Naive B cell (primary cell): ENCODE data around the gene CCDC13. TPM values are rescaled to one million over a fixed set of nuclear protein-coding genes. Genes with fewer than 3 reads are reported as not detected.

Experiments used
- ATAC-seq, 2 donors: fragments of 150-1000 bp; cut with Tn5 transposase; 2 replicates each; pipeline ENCODE4 v1.10.0; 2021; ENCODE audit warnings: low read depth in 2 of 2, mild to moderate bottlenecking in 2 of 2, moderate library complexity in 2 of 2
- DNase-seq: peaks from one replicate; pipeline ENCODE4 v3.0.0; 2022
- H3K27ac Mint-ChIP-seq, 6 donors: one replicate each; pipeline ENCODE4 v1.8.0; 2020 to 2022; ENCODE audit warnings: mild to moderate bottlenecking in 6 of 6, mixed read lengths in 6 of 6, moderate library complexity in 5 of 6, inconsistent platforms in 2 of 6
- H3K27me3 Mint-ChIP-seq, 3 donors: one replicate each; pipeline ENCODE4 v1.8.0; 2021 to 2022; ENCODE audit warnings: mixed read lengths in 3 of 3, mild to moderate bottlenecking in 1 of 3
- H3K36me3 Mint-ChIP-seq, 2 donors: one replicate each; pipeline ENCODE4 v1.8.0; 2020 to 2022; ENCODE audit warnings: mixed read lengths in 2 of 2, inconsistent platforms in 1 of 2, mild to moderate bottlenecking in 1 of 2
- H3K4me1 Mint-ChIP-seq, 3 donors: one replicate each; pipeline ENCODE4 v1.8.0; 2020 to 2022; ENCODE audit warnings: mixed read lengths in 3 of 3, inconsistent platforms in 1 of 3, mild to moderate bottlenecking in 1 of 3, moderate library complexity in 1 of 3
- H3K4me3 Mint-ChIP-seq, 8 donors: one replicate each; pipeline ENCODE4 v1.8.0; 2020 to 2022; ENCODE audit warnings: mild to moderate bottlenecking in 8 of 8, mixed read lengths in 8 of 8, moderate library complexity in 8 of 8, inconsistent platforms in 2 of 8
- H3K9me3 Mint-ChIP-seq, 7 donors: one replicate each; pipeline ENCODE4 v1.8.0; 2020 to 2022; ENCODE audit warnings: mixed read lengths in 7 of 7, mild to moderate bottlenecking in 5 of 7, inconsistent platforms in 2 of 7, moderate library complexity in 1 of 7
- polyA plus RNA-seq, 6 donors: library from polyadenylated mRNA; unstranded; fragments of 300-500 nt; fragmentation: Illumina TruSeq; gene quantifications; one replicate each; pipeline ENCODE4 v1.2.3, GENCODE V29; 2021; ENCODE audit warnings: low read depth in 6 of 6

The CCDC13 gene
- polyA plus RNA-seq, 6 donors from 2014 or later: 0.39 to 1.2 (median 0.56) TPM; not detected in 1

GRCh38 chr3:42732829-42733459, 40.1 kb downstream of the CCDC13 start:
- H3K4me1 Mint-ChIP-seq: no peaks in the 10 kb centered on the region
- peaks cover 4 to 5% (median 5%) of the 10 kb centered on the region in 3 donors for H3K27me3 Mint-ChIP-seq
- DNase-seq (no peak), ATAC-seq (no peak)
- H3K4me3 Mint-ChIP-seq: no peak overlapping the region
- H3K36me3 Mint-ChIP-seq: no peaks in the 10 kb centered on the region
- no peaks in the 10 kb centered on the region for H3K9me3 Mint-ChIP-seq
- H3K27ac Mint-ChIP-seq: peak overlapping the region in 1 of 6 donors; percentile 75

- DNase-seq (no peak), ATAC-seq (no peak)
- no peaks in the 10 kb centered on the region for H3K36me3 Mint-ChIP-seq
Measured at GRCh38 chr3:42732196-42732828, 40.7 kb downstream of the CCDC13 start.

GRCh38 chr3:42731476-42732195, 41.4 kb downstream of the CCDC13 start:
- no peak for DNase-seq
- no peak for ATAC-seq
- Mint-ChIP-seq H3K27ac (no peak overlapping the region), H3K27me3 (peaks cover 5 to 9% (median 5%) of the 10 kb centered on the region in 3 donors), H3K4me1 (no peaks in the 10 kb centered on the region), H3K4me3 (no peak overlapping the region), H3K36me3 (no peaks in the 10 kb centered on the region), H3K9me3 (no peaks in the 10 kb centered on the region)

More at GRCh38 chr3:42732196-42732828, 40.7 kb downstream of the CCDC13 start:
- H3K4me1 Mint-ChIP-seq: no peaks in the 10 kb centered on the region
- no peak overlapping the region for H3K27ac Mint-ChIP-seq
- no peaks in the 10 kb centered on the region for H3K9me3 Mint-ChIP-seq
- H3K27me3 Mint-ChIP-seq: peaks cover 5 to 9% (median 5%) of the 10 kb centered on the region in 3 donors
- no peak overlapping the region for H3K4me3 Mint-ChIP-seq

- DNase-seq (no peak), ATAC-seq (no peak)
- Mint-ChIP-seq H3K27me3 (peaks cover 5 to 17% (median 13%) of the 10 kb centered on the region in 3 donors), H3K9me3 (no peaks in the 10 kb centered on the region), H3K4me1 (no peaks in the 10 kb centered on the region), H3K36me3 (no peaks in the 10 kb centered on the region), H3K27ac (no peak overlapping the region), H3K4me3 (no peak overlapping the region)
Measured at GRCh38 chr3:42730706-42731420, 42.2 kb downstream of the CCDC13 start.

- Mint-ChIP-seq H3K4me1 (no peaks in the 10 kb centered on the region), H3K9me3 (no peaks in the 10 kb centered on the region), H3K4me3 (no peak overlapping the region)
Measured at GRCh38 chr3:42730294-42730693, 42.8 kb downstream of the CCDC13 start.

GRCh38 chr3:42729404-42730145, 43.5 kb downstream of the CCDC13 start:
- ATAC-seq (no peak), DNase-seq (no peak)

More at GRCh38 chr3:42730294-42730693, 42.8 kb downstream of the CCDC13 start:
- Mint-ChIP-seq H3K27ac (no peak overlapping the region), H3K36me3 (no peaks in the 10 kb centered on the region), H3K27me3 (peaks cover 5 to 22% (median 18%) of the 10 kb centered on the region in 3 donors)
- DNase-seq (no peak), ATAC-seq (no peak)

GRCh38 chr3:42728668-42729364, 44.2 kb downstream of the CCDC13 start:
- H3K4me3 Mint-ChIP-seq: no peak overlapping the region
- no peaks in the 10 kb centered on the region for H3K36me3 Mint-ChIP-seq
- no peak overlapping the region for H3K27ac Mint-ChIP-seq
- ATAC-seq: no peak
- no peak for DNase-seq
- H3K9me3 Mint-ChIP-seq: no peaks in the 10 kb centered on the region
- no peaks in the 10 kb centered on the region for H3K4me1 Mint-ChIP-seq
- H3K27me3 Mint-ChIP-seq: peaks cover 10 to 30% (median 24%) of the 10 kb centered on the region in 3 donors

More at GRCh38 chr3:42729404-42730145, 43.5 kb downstream of the CCDC13 start:
- Mint-ChIP-seq H3K4me1 (no peaks in the 10 kb centered on the region), H3K36me3 (no peaks in the 10 kb centered on the region), H3K27me3 (peaks cover 5 to 23% (median 18%) of the 10 kb centered on the region in 3 donors), H3K9me3 (no peaks in the 10 kb centered on the region), H3K4me3 (no peak overlapping the region), H3K27ac (no peak overlapping the region)

GRCh38 chr3:42728056-42728455, 45.0 kb downstream of the CCDC13 start:
- H3K36me3 Mint-ChIP-seq: no peaks in the 10 kb centered on the region
- DNase-seq (no peak), ATAC-seq (no peak)
- no peak overlapping the region for H3K27ac Mint-ChIP-seq
- no peaks in the 10 kb centered on the region for H3K9me3 Mint-ChIP-seq
- no peaks in the 10 kb centered on the region for H3K4me1 Mint-ChIP-seq
- H3K27me3 Mint-ChIP-seq: peaks cover 10 to 36% (median 29%) of the 10 kb centered on the region in 3 donors
- H3K4me3 Mint-ChIP-seq: no peak overlapping the region

- no peaks in the 10 kb centered on the region for H3K4me1 Mint-ChIP-seq
- no peak for DNase-seq
- H3K36me3 Mint-ChIP-seq: no peaks in the 10 kb centered on the region
- no peak for ATAC-seq
- H3K4me3 Mint-ChIP-seq: no peak overlapping the region
- peaks cover 0 to 2% (median 0%) of the 10 kb centered on the region in 7 donors for H3K9me3 Mint-ChIP-seq
- H3K27ac Mint-ChIP-seq: no peak overlapping the region
- peaks cover 10 to 42% (median 35%) of the 10 kb centered on the region in 3 donors for H3K27me3 Mint-ChIP-seq
Measured at GRCh38 chr3:42725454-42725853, 47.6 kb downstream of the CCDC13 start.

- ATAC-seq: no peak
- Mint-ChIP-seq H3K36me3 (no peaks in the 10 kb centered on the region), H3K27ac (no peak overlapping the region), H3K4me3 (no peak overlapping the region), H3K9me3 (peaks cover 0 to 2% (median 0%) of the 10 kb centered on the region in 7 donors), H3K27me3 (peaks cover 4 to 45% (median 37%) of the 10 kb centered on the region in 3 donors), H3K4me1 (no peaks in the 10 kb centered on the region)
- DNase-seq: no peak
Measured at GRCh38 chr3:42723219-42723618, 49.8 kb downstream of the CCDC13 start.
